CD4-positive, alpha-beta T cell (primary cell): ENCODE data around the gene ABCD3. TPM values are rescaled to one million over a fixed set of nuclear protein-coding genes. Genes with fewer than 3 reads are reported as not detected.

Source experiments
- ATAC-seq: fragments of 200-7000 bp; cut with Tn5 transposase; one replicate; pipeline ENCODE4 v1.10.0; 2022; ENCODE audit warnings: mild to moderate bottlenecking; ENCODE audit not compliant: poor library complexity
- CTCF ChIA-PET: fragments of 350-600 bp; sonication (Branson Sonifier 250); formaldehyde crosslinking; loops from one replicate; lab custom pipeline; 2021; ENCODE audit warnings: antibody characterized with exemption, inconsistent platforms; lab: Charles Lee
- POLR2A ChIA-PET: fragments of 350-600 bp; sonication (Branson Sonifier 250); formaldehyde crosslinking; loops from one replicate; lab custom pipeline; 2021; ENCODE audit warnings: antibody characterized with exemption, inconsistent platforms; lab: Charles Lee
- DNase-seq, 14 experiments: peaks; one replicate each; pipeline ENCODE4 v3.0.0-alpha.2; 2013 to 2020; ENCODE audit warnings: mixed read lengths in 2 of 14
- H3K27ac ChIP-seq, 2 donors: one replicate each; pipeline versions ENCODE4 v1.5.1 to v1.7.0; 2013; ENCODE audit warnings: low read length in 2 of 2, low read depth in 1 of 2, mild to moderate bottlenecking in 1 of 2
- H3K27me3 ChIP-seq, 2 experiments: 1 replicate in 1 of 2; 2 replicates in 1 of 2; pipeline versions ENCODE4 v1.6.1 to v1.7.0; 2013; ENCODE audit warnings: low read length in 2 of 2, control low read depth in 1 of 2, mild to moderate bottlenecking in 1 of 2, moderate library complexity in 1 of 2; ENCODE audit not compliant: insufficient read depth in 2 of 2, control insufficient read depth in 1 of 2
- H3K36me3 ChIP-seq: one replicate; pipeline ENCODE4 v1.6.1; 2013; ENCODE audit warnings: low read length, control low read depth; ENCODE audit not compliant: insufficient read depth
- H3K4me1 ChIP-seq: one replicate; pipeline ENCODE4 v1.6.1; 2013; ENCODE audit warnings: low read length, control low read depth; ENCODE audit not compliant: insufficient read depth
- H3K4me3 ChIP-seq: one replicate; pipeline ENCODE4 v1.5.1; 2013; ENCODE audit warnings: mild to moderate bottlenecking, low read length, moderate library complexity
- H3K9me3 ChIP-seq, 2 experiments: 1 replicate in 1 of 2; 2 replicates in 1 of 2; pipeline versions ENCODE4 v1.6.1 to v1.7.0; 2013; ENCODE audit warnings: low read length in 2 of 2, mild to moderate bottlenecking in 2 of 2, control low read depth in 1 of 2, moderate library complexity in 1 of 2; ENCODE audit not compliant: control insufficient read depth in 1 of 2, insufficient read depth in 1 of 2
- H3K27ac Mint-ChIP-seq: one replicate; pipeline ENCODE4 v1.8.0; 2020; ENCODE audit warnings: mixed read lengths
- H3K27me3 Mint-ChIP-seq: one replicate; pipeline ENCODE4 v1.8.0; 2021; ENCODE audit warnings: mixed read lengths
- H3K36me3 Mint-ChIP-seq: one replicate; pipeline ENCODE4 v1.8.0; 2021; ENCODE audit warnings: low read depth, mixed read lengths
- H3K4me1 Mint-ChIP-seq: one replicate; pipeline ENCODE4 v1.8.0; 2021; ENCODE audit warnings: low read depth, mixed read lengths
- H3K4me3 Mint-ChIP-seq: one replicate; pipeline ENCODE4 v1.8.0; 2020; ENCODE audit warnings: mild to moderate bottlenecking, mixed read lengths
- H3K9me3 Mint-ChIP-seq: one replicate; pipeline ENCODE4 v1.8.0; 2020; ENCODE audit warnings: mixed read lengths
- CTCF ChIP-seq: fragments of 200-600 bp; IDR thresholded peaks from one replicate; pipeline ENCODE4 v1.8.0; 2022; ENCODE audit warnings: antibody characterized with exemption, mild to moderate bottlenecking
- intact Hi-C, 2 experiments: fragments of 100-400 bp; cut with DNase I in 1 of 2; cut with micrococcal nuclease in 1 of 2; formaldehyde crosslinking; loops; one replicate each; pipeline versions ENCODE4 v1.15.1 to v1.9.0; 2023 to 2025; cut with DNase I, micrococcal nuclease
- total RNA-seq, 174 experiments: library from RNA in 2 of 174; stranded (reverse) in 2 of 174; gene quantifications; one replicate each; pipeline ENCODE4 v1.2.3 and lab custom pipeline; 2021 to 2026

The ABCD3 gene
- total RNA-seq, 2 experiments from 2014 or later, result 13.0 to 13.5 TPM

- Mint-ChIP-seq H3K4me3 (no peak overlapping the region), H3K36me3 (peaks cover 88% of the 10 kb centered on the region), H3K4me1 (no peaks in the 10 kb centered on the region), H3K27me3 (no peaks in the 10 kb centered on the region), H3K27ac (no peak overlapping the region), H3K9me3 (peaks cover 2% of the 10 kb centered on the region)
- no peaks in the 10 kb centered on the region for H3K4me1 ChIP-seq
- intact Hi-C loops, result no loop called here
- peaks cover 51% of the 10 kb centered on the region for H3K36me3 ChIP-seq
- no peak for TF ChIP-seq CTCF
- no peak for DNase-seq
- ChIA-PET CTCF (no interaction called here), POLR2A (no interaction called here)
- H3K27me3 ChIP-seq, result no peaks in the 10 kb centered on the region
- no peak overlapping the region for H3K27ac ChIP-seq
- no peak for ATAC-seq
- no peak overlapping the region for H3K4me3 ChIP-seq
- H3K9me3 ChIP-seq, result no peaks in the 10 kb centered on the region
Observed at GRCh38 chr1:94501426-94501825, 83.2 kb downstream of the ABCD3 start.

GRCh38 chr1:94501935-94502334 is 83.7 kb downstream of the ABCD3 start:
- intact Hi-C loops, result no loop called here
- Mint-ChIP-seq H3K4me1 (no peaks in the 10 kb centered on the region), H3K27me3 (no peaks in the 10 kb centered on the region), H3K36me3 (peaks cover 89% of the 10 kb centered on the region), H3K4me3 (no peak overlapping the region), H3K27ac (no peak overlapping the region), H3K9me3 (peaks cover 2% of the 10 kb centered on the region)
- no peak for TF ChIP-seq CTCF
- Histone ChIP-seq H3K4me3 (no peak overlapping the region), H3K27me3 (no peaks in the 10 kb centered on the region), H3K36me3 (peaks cover 53% of the 10 kb centered on the region), H3K27ac (no peak overlapping the region), H3K9me3 (no peaks in the 10 kb centered on the region), H3K4me1 (no peaks in the 10 kb centered on the region)
- DNase-seq, result no peak
- POLR2A ChIA-PET, result no interaction called here
- ATAC-seq, result no peak
- CTCF ChIA-PET, result no interaction called here

- Histone ChIP-seq H3K27ac (no peak overlapping the region), H3K36me3 (peaks cover 46% of the 10 kb centered on the region), H3K4me1 (no peaks in the 10 kb centered on the region), H3K9me3 (no peaks in the 10 kb centered on the region), H3K27me3 (no peaks in the 10 kb centered on the region), H3K4me3 (no peak overlapping the region)
- Mint-ChIP-seq H3K4me3 (no peak overlapping the region), H3K9me3 (peaks cover 2% of the 10 kb centered on the region), H3K4me1 (no peaks in the 10 kb centered on the region), H3K36me3 (peaks cover 88% of the 10 kb centered on the region), H3K27ac (no peak overlapping the region), H3K27me3 (no peaks in the 10 kb centered on the region)
- DNase-seq, result no peak
- POLR2A ChIA-PET, result no interaction called here
- no peak for ATAC-seq
- intact Hi-C loops, result no loop called here
- CTCF ChIA-PET, result no interaction called here
- TF ChIP-seq CTCF, result no peak
Observed at GRCh38 chr1:94503153-94503552, 85.0 kb downstream of the ABCD3 start.
